Panc1 (cell line): ENCODE measurements around the gene SPDEF. TPM values are rescaled to one million over a fixed set of nuclear protein-coding genes. Genes with fewer than 3 reads are reported as not detected.

Source experiments
- ATAC-seq: fragments of 200-7000 bp; cut with Tn5 transposase; 2 replicates; pipeline ENCODE4 v1.9.1; 2020; ENCODE audit warnings: mild to moderate bottlenecking, moderate library complexity
- BruUV-seq: library from RNA; stranded (reverse); fragments of 400-500 nt; replicated peaks from 2 replicates; lab custom pipeline; 2021; lab: Mats Ljungman, UMichigan
- CTCF ChIA-PET: fragments of 300-600 bp; sonication (Branson Sonifier 250); formaldehyde crosslinking; loops from one replicate; lab custom pipeline; 2022; ENCODE audit warnings: antibody characterized with exemption; lab: Charles Lee
- POLR2A ChIA-PET: fragments of 300-600 bp; sonication (Branson Sonifier 250); formaldehyde crosslinking; loops from one replicate; lab custom pipeline; 2022; ENCODE audit warnings: antibody characterized with exemption; lab: Charles Lee
- DNase-seq: peaks from one replicate; pipeline ENCODE4 v3.0.0-alpha.2; 2010; ENCODE audit warnings: low read depth, low spot score
- H3K27ac ChIP-seq: 2 replicates; pipeline ENCODE4 v1.5.1; 2011; ENCODE audit warnings: mild to moderate bottlenecking, low read length, inconsistent platforms
- H3K27me3 ChIP-seq: fragments of 200-500 bp; sonication (Bioruptor generic); 2 replicates; pipeline ENCODE4 v1.6.0; 2014; ENCODE audit warnings: low read length, inconsistent platforms; ENCODE audit not compliant: control insufficient read depth, insufficient read depth
- H3K36me3 ChIP-seq: fragments of 200-500 bp; sonication (Bioruptor generic); 2 replicates; pipeline ENCODE4 v1.5.1; 2014; ENCODE audit warnings: inconsistent platforms, mild to moderate bottlenecking, low read length, moderate library complexity; ENCODE audit not compliant: control insufficient read depth, insufficient read depth
- H3K4me1 ChIP-seq: 2 replicates; pipeline ENCODE4 v1.5.1; 2011; ENCODE audit warnings: inconsistent platforms, mild to moderate bottlenecking, low read length, moderate library complexity; ENCODE audit not compliant: control insufficient read depth, insufficient read depth
- H3K4me3 ChIP-seq, 2 experiments: 2 replicates each; pipeline ENCODE4 v1.5.1; 2011 to 2012; ENCODE audit warnings: low read depth in 2 of 2, low read length in 2 of 2, mild to moderate bottlenecking in 2 of 2, inconsistent platforms in 1 of 2, moderate library complexity in 1 of 2
- H3K9me3 ChIP-seq: fragments of 200-500 bp; sonication (Bioruptor generic); 2 replicates; pipeline ENCODE4 v1.5.1; 2014; ENCODE audit warnings: low read depth, mild to moderate bottlenecking, inconsistent platforms, low read length, moderate library complexity; ENCODE audit not compliant: control insufficient read depth, insufficient read depth
- POLR2AphosphoS5 ChIP-seq: IDR thresholded peaks from 2 replicates; pipeline ENCODE4 v1.6.1; 2012; ENCODE audit warnings: mild to moderate bottlenecking, low read depth, low read length, moderate library complexity
- SIN3A ChIP-seq: IDR thresholded peaks from 2 replicates; pipeline ENCODE4 v1.6.1; 2012; ENCODE audit warnings: low read depth, mild to moderate bottlenecking, low read length, moderate library complexity, borderline replicate concordance; ENCODE audit not compliant: insufficient read depth
- TCF7L2 ChIP-seq: IDR thresholded peaks from 2 replicates; pipeline ENCODE4 v1.6.1; 2011; ENCODE audit warnings: mild to moderate bottlenecking, low read depth, low read length, inconsistent platforms
- in situ Hi-C: cut with HindIII; loops from 2 replicates; pipeline ENCODE4 v1.10.0; 2016; ENCODE audit warnings: low sequenced_read_pairs, low pct_unique_long_range_greater_than_20kb
- intact Hi-C: fragments of 100-400 bp; cut with micrococcal nuclease; formaldehyde crosslinking; loops from one replicate; pipeline ENCODE4 v1.10.0; 2022; ENCODE audit not compliant: unreplicated experiment
- total RNA-seq: library from RNA; stranded (reverse); gene quantifications from one replicate; pipeline ENCODE4 v1.2.1, GENCODE V29; 2021; ENCODE audit not compliant: unreplicated experiment
- TF ChIP-seq, protein P1 (sequence below): fragments of 450-650 bp; IDR thresholded peaks from 2 replicates; pipeline ENCODE4 v1.5.1; 2017; ENCODE audit warnings: mild to moderate bottlenecking
- TF ChIP-seq, protein P2 (sequence below), 2 experiments: IDR thresholded peaks; 2 replicates each; pipeline ENCODE4 v1.6.1; 2011 to 2012; ENCODE audit warnings: low read depth in 2 of 2, control low read depth in 1 of 2, low read length in 1 of 2, mild to moderate bottlenecking in 1 of 2, moderate library complexity in 1 of 2; ENCODE audit not compliant: insufficient read depth in 1 of 2

SPDEF gene
- total RNA-seq, 1 experiment from 2014 or later = 1.6 TPM

GRCh38 chr6:34583461-34583860 is 27.3 kb upstream of the SPDEF start:
- BruUV-seq = no TSS peak
- no peaks in the 10 kb centered on the region for H3K36me3 ChIP-seq
- H3K9me3 ChIP-seq = no peaks in the 10 kb centered on the region
- no peaks in the 10 kb centered on the region for H3K4me1 ChIP-seq
- no peak overlapping the region for H3K27ac ChIP-seq
- no peak overlapping the region for H3K4me3 ChIP-seq
- CTCF ChIA-PET = no interaction called here
- DNase-seq (no peak), ATAC-seq (no peak)
- POLR2A ChIA-PET = no interaction called here
- in situ Hi-C loops (no loop called here), intact Hi-C loops (no loop called here)
- TF ChIP-seq, protein P1, sequence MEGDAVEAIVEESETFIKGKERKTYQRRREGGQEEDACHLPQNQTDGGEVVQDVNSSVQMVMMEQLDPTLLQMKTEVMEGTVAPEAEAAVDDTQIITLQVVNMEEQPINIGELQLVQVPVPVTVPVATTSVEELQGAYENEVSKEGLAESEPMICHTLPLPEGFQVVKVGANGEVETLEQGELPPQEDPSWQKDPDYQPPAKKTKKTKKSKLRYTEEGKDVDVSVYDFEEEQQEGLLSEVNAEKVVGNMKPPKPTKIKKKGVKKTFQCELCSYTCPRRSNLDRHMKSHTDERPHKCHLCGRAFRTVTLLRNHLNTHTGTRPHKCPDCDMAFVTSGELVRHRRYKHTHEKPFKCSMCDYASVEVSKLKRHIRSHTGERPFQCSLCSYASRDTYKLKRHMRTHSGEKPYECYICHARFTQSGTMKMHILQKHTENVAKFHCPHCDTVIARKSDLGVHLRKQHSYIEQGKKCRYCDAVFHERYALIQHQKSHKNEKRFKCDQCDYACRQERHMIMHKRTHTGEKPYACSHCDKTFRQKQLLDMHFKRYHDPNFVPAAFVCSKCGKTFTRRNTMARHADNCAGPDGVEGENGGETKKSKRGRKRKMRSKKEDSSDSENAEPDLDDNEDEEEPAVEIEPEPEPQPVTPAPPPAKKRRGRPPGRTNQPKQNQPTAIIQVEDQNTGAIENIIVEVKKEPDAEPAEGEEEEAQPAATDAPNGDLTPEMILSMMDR = no peak
- TF ChIP-seq TCF7L2 (no peak), POLR2AphosphoS5 (no peak), SIN3A (no peak)
- TF ChIP-seq, protein P2, sequence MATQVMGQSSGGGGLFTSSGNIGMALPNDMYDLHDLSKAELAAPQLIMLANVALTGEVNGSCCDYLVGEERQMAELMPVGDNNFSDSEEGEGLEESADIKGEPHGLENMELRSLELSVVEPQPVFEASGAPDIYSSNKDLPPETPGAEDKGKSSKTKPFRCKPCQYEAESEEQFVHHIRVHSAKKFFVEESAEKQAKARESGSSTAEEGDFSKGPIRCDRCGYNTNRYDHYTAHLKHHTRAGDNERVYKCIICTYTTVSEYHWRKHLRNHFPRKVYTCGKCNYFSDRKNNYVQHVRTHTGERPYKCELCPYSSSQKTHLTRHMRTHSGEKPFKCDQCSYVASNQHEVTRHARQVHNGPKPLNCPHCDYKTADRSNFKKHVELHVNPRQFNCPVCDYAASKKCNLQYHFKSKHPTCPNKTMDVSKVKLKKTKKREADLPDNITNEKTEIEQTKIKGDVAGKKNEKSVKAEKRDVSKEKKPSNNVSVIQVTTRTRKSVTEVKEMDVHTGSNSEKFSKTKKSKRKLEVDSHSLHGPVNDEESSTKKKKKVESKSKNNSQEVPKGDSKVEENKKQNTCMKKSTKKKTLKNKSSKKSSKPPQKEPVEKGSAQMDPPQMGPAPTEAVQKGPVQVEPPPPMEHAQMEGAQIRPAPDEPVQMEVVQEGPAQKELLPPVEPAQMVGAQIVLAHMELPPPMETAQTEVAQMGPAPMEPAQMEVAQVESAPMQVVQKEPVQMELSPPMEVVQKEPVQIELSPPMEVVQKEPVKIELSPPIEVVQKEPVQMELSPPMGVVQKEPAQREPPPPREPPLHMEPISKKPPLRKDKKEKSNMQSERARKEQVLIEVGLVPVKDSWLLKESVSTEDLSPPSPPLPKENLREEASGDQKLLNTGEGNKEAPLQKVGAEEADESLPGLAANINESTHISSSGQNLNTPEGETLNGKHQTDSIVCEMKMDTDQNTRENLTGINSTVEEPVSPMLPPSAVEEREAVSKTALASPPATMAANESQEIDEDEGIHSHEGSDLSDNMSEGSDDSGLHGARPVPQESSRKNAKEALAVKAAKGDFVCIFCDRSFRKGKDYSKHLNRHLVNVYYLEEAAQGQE (IDR thresholded peaks at IDR 0.05; ENCODE audit: insufficient read depth in 1 of 2, low read depth in 2 of 2, low read length in 1 of 2) = no peak
- no peaks in the 10 kb centered on the region for H3K27me3 ChIP-seq

DNA sequence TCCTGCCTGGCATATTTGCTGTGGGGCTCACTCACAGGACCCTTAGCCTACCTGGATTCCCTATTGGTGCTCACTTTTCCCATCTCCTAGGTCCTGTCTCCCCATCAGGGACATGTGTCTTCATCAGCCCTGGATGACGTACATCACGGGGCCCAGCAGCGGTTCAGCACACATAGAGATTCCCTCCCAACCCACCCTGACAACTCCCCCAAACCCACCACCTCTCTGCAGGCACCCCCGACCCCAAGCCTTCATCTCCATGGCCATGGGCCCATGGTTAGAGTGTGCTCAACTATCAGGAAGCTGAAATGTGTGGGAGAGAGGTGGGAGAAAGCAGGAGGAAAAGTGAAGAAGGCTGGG is 25.4 kb upstream of the SPDEF start:
- Histone ChIP-seq H3K9me3 (no peaks in the 10 kb centered on the region), H3K4me3 (no peak overlapping the region), H3K27ac (no peak overlapping the region), H3K27me3 (no peaks in the 10 kb centered on the region), H3K4me1 (no peaks in the 10 kb centered on the region), H3K36me3 (no peaks in the 10 kb centered on the region)
- no TSS peak for BruUV-seq
- TF ChIP-seq POLR2AphosphoS5 = no peak
- DNase-seq (no peak), ATAC-seq (no peak)
- in situ Hi-C loops (no loop called here), intact Hi-C loops (no loop called here)
- ChIA-PET CTCF (no interaction called here), POLR2A (no interaction called here)

- ChIA-PET CTCF (interaction anchor here (0.6 to 1.7 kb wide), 2 partner anchors 28 to 154 kb away, joined by 3 to 8 read pairs; no protein-coding TSS in a partner anchor), POLR2A (interaction anchor here (1.3 kb wide), 1 partner anchor 44 kb away, joined by 3 read pairs; no protein-coding TSS in a partner anchor)
- in situ Hi-C loops (no loop called here), intact Hi-C loops (no loop called here)
- no TSS peak for BruUV-seq
- Histone ChIP-seq H3K36me3 (no peaks in the 10 kb centered on the region), H3K9me3 (no peaks in the 10 kb centered on the region), H3K27me3 (no peaks in the 10 kb centered on the region), H3K4me1 (no peaks in the 10 kb centered on the region), H3K4me3 (no peak overlapping the region), H3K27ac (no peak overlapping the region)
- no peak for TF ChIP-seq POLR2AphosphoS5
- no peak for TF ChIP-seq SIN3A
- no peak for TF ChIP-seq TCF7L2
- TF ChIP-seq, protein P2 (IDR thresholded peaks at IDR 0.05; ENCODE audit: insufficient read depth in 1 of 2, low read depth in 2 of 2, low read length in 1 of 2) = no peak
- TF ChIP-seq, protein P1 = no peak
- ATAC-seq = 0 out of 2 replicates have a peak, but pooled peaks have one; percentile 20
- DNase-seq = no peak
Measured at GRCh38 chr6:34580707-34581560, 24.8 kb upstream of the SPDEF start.
